Stimulated activated naive CD4-positive, alpha-beta T cell (primary cell): ENCODE data around the gene ANKRD13B.
"Not testable (repeated sequence)": the region's sequence is repeated elsewhere in the genome, so short reads cannot be mapped to it uniquely, and the experiment has no call there.

Source experiments
- DNase-seq, 6 experiments: peaks; one replicate each; lab custom pipeline; 2025; lab: John Stamatoyannopoulos, UW

Gene ANKRD13B

DNA sequence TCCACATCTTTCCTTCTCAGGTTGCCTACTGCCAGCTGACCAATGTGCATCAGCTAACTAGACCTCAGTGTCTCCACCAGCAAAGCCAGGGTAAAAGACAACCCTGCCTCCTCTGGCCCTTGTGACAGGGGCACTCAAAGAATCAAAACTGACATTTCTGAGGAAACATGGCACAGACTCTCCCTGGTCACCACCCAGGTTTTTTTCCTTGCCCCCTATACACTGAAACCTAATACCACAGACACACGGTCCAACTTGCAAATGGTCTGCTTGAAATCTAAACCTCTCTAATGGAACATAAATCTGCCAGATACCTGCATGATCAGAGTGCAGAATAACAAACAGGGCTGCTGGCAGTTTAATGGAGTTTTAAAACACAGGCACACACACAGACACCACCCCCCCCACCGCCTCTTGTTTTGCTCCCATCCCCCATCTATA, 49.3 kb downstream of the ANKRD13B start:
- DNase-seq = no peak

DNA sequence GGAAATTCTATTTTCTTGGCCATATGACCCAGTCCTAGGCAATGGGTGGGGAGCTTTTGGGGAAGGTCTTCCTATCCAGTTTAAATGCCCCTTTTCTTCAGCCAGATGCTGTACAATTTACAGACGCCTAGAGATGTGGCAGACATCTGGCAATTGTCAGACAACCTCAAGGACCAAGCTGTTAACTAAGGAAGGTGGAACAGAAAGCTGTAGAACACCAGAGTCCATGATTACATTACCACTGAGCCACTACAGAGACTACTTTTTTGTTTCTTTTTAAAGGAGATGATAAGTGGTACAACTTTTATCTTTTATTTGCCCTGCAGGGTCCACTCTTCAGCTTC, 50.9 kb downstream of the ANKRD13B start:
- DNase-seq = no peak

DNA sequence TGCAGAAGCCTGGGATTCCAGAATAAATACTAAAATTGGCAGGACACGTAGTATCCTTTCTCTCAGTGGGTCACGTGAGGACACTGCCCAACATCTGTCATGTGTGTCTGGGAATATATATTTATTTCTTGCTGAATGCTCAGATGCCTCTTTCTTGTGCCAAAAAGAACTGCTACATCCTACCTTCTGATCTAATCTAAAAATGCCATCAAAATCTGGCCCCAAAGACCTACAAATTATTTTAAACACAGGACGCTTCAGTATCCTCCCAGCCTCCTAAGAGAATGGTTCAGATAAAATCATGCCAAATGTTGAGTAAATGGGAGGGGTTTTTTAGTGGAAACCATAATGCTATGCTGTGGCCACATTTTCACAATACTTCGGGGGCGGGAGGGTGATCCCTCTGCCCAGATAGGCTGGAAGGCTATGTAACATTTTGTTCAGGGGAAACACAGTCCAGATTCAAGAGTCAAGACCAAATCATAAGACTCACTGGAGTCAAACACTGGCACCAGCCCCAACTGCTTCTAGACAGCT, 52.7 kb downstream of the ANKRD13B start:
- no peak for DNase-seq

DNA sequence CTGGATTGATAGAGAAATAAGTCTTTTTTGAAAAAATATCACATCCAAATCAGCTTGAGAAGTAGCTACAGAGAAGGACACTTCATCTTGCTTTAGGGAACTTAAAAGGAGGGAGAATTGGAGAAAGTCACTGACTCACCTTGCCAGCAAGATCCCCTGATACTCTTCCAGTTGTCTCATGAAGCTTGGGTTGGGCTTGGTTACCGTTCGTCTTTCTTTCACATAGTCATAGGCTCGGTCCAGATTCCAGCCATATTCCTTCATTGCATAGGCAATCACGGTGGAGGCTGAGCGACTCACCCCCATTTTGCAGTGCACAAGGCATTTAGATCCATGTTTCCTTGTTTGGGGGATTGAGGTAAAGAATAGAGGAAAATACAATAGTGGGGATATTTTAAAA, 55.1 kb downstream of the ANKRD13B start:
- DNase-seq = no peak

DNA sequence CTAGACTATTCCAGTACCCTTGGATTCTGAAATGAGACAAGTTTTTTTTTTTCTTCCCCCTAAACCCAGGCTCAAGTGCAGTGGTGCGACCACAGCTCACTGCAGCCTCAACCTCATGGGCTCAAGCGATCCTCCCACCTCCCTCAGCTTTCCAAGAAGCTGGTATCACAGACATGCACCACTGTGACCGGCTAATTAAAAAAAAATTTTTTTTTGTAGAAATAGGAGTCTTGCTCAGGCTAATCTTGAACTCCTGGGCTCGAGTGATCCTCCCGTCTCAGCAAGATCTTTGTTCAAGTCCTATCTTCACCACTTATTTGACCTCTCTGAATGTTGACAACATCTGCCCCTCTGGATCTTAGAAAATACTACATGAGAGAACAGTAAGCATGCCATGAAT, 56.4 kb downstream of the ANKRD13B start:
- DNase-seq = no peak

DNA sequence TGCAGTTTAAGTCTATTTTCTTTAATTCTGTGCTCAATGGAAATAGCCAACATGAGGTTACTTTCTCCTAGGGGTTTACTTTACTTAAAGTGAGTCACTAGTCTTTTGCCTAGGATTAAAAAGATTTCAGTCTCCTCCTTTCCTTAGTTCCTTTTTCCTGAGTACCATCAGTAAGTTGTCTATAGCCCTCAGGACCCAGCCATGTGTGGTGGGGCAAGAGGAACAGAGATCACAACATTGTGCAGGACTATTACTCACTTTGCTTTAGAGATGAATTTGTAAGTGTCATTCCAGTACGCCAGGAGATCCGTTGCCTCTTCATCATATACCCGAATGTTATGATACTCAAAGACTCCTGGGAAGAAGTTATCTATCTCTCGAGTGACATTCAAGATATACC, 57.5 kb downstream of the ANKRD13B start:
- no peak for DNase-seq

DNA sequence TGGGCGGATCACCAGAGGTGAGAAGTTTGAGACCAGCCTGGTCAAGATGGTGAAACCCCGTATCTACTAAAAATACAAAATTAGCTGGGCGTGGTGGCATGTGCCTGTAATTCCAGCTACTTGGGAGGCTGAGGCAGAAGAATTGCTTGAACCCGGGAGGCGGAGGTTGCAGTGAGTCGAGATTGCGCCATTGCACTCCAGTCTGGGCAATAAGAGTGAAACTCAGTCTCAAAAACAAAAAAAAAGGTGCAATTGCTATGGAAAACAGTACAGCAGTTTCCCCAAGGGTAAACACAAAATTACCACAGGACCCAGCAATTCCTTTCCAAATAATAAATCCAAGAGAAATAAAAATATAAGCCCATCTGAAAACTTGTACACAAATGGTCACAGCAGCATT, 59.0 kb downstream of the ANKRD13B start:
- DNase-seq = not testable (repeated sequence)

DNA sequence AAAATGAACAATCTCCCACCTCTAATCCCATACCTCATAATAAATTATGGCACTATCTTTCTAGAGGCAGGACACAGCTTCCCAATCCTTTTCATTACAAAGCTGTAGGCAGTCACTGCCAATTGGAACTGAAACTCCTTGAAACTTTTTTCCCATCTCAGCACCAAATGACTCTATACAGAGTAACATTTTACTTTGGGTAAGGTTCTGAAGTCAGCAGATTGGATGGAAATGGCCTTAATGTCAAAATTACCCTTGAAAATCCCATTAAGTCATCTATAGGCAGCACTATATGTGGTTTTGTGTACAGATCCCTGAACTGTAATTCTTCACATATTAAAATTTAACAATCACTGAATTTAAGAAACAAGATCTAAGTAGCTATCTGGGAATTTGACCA, 60.0 kb downstream of the ANKRD13B start:
- DNase-seq = no peak

DNA sequence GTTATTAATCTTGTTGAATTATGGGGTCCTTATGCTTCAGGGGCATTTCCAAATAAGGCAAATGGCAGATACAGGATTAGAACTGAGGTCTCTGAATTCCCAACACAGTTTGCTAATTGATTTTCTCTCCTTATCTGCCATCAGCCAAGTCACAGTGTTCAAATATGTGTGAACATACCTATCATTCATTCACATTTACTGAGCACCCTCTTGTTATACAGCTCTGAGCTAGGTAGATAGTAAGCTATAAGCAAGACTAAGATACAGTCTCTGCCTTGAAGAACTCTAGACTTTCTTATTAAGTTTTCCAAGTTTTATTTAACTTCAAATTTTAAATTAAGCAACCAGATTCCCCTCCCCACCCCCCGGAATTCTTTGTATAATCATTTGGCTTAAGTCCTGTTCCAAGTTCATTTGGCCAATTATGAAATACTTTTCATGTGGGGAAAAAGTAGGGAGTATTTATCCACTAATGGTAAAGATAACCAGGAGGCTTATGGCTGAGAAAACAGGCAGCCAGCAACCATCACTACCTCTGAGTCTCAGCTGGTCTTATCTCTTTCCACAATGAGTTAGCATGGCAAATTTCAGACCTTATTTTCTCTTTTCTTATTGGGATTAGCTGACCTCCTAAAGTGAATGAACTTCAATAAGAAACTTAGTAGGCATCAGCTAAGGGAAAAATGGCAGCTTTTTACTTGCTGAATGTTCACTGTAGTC, 61.2 kb downstream of the ANKRD13B start:
- DNase-seq = no peak

DNA sequence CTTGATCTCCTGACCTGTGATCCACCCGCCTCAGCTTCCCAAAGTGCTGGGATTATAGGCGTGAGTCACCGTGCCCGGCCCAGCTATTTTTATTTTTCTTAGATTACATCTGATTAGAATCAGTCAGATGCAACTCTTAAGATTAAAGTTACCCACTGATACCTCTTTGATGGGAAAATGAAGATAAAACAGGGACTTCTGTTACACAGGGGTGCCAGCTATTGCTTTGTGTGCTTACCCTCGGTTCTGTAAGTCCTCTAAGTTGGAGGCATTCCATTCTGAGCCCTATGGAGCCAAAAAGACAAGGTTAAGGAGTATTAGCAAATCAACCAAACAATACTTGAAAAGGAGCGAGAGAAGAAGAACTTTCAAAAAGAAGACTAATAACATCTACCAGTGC, 62.4 kb downstream of the ANKRD13B start:
- no peak for DNase-seq

DNA sequence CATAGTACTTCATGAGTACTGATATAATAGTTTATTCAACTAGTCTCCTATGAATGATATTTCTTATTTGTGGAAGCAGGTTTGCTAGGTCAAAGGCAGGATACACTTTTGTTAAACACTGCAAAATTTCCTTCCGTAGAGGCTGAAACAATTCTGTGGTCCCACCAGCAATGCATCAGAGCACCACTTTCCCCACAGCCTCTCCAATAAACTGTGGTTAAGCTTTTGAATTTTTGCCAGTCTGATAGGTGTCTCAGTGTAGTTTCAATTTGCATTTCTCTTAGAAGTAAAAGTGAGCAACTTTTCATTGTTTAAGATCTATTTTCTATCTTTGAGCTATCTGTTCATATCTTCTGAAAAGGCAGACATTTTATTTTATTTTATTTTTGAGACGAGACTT, 66.2 kb downstream of the ANKRD13B start:
- DNase-seq = peak in 1 of 6 experiments; percentile 12

DNA sequence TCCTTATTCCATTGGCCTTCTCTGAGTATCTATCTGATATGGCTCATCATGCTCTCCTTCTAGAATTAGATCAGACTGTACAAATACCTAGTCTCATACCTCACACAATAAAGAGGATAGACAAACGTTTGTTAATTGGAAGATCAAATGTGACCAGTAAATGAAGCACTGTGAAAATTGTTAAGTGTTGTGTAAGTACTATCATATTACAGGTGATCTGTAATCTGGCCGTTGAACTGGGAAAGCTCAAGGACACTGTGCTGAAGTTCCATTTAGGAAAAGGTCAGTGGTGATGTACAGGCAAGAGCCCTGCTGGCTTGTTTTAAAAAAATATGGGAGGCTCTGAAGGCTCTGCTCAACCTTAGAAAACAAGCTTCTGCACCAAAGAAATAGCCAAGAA, 68.3 kb downstream of the ANKRD13B start:
- DNase-seq = no peak

DNA sequence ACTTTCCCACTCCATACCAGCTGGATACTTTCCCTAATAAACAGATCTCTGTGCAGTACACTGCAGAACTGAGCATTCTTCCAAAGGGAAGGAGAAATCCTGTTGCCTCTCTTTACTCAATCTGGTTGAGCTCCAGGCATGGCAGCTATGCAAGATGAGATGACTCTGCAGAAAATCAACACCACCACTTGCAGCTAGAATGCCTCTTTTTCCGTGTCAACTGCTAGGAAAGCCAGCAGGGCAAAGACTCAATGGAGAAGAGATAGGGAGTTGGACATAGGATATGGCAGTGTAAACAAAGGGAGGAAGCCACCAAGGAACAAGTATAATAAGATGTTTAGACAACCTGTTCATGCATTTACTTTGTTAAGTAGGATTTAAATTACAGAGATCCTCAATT, 70.2 kb downstream of the ANKRD13B start:
- no peak for DNase-seq
